Measurements from ENCODE around the gene HLF.

HLF gene

DNA sequence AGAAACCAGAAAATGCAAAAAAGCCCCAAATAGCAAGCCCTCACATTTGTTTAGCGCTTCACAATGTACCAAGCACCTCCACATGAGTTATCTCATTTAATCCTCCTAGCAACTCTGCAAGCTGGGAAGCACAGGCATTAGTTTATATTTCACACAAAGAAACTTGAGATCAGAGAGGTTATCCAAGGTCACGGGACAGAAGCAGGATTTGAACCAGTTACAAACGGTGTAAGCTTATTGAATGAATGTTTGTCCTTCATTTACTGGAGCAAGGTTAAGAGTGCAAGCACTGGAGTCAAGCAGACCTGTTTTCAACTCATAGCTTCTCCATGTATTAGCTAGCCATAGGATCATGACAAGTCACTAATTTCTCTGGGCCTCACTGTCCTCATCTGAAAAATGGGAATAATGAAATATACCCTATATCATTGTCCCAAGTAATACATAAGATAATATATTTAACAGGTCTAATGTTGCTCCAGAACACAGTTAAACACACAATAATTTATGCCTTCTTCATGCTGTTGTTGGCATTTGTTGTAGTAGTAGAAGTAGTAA, 6.1 kb upstream of the HLF start:
- DNase-seq = no peak

DNA sequence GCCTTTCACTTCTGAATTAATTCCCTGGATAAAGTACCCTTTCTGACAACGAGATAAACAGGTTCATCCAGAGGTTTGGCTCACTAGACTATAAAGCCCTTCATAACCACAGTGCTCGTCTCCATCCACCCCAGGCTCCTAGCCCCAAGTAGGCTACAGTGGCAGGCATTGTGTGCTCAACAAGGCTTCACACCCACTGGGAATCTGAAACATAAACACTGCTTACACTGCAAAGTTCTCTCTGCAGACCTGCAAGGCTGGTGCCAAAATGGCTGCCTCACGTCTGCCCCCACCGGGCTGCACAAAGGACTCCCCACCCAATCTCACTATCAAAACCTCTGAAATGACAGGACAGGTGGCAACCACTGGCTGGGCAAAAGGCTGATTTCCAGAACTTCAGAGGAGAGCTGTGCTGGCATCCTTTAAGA, 5.1 kb upstream of the HLF start:
- DNase-seq = no peak

DNA sequence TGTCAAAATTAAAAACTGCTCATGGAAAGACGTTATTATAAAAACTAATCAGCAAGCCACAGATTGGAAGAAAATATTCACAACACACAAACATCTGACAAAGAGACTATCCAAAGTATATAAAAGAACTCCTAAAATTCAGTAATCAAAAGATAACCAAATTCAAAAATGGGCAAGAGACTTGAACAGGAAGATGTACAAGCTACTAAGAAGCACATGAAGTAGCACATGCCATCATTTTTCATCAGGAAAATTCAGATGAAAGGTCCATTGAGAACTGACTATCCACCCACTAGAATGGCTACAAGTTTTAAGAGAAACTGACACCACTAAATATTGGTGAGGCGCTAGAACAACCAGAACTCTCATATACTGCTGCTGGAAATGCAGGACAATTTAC, 3.4 kb upstream of the HLF start:
- DNase-seq = no peak

DNA sequence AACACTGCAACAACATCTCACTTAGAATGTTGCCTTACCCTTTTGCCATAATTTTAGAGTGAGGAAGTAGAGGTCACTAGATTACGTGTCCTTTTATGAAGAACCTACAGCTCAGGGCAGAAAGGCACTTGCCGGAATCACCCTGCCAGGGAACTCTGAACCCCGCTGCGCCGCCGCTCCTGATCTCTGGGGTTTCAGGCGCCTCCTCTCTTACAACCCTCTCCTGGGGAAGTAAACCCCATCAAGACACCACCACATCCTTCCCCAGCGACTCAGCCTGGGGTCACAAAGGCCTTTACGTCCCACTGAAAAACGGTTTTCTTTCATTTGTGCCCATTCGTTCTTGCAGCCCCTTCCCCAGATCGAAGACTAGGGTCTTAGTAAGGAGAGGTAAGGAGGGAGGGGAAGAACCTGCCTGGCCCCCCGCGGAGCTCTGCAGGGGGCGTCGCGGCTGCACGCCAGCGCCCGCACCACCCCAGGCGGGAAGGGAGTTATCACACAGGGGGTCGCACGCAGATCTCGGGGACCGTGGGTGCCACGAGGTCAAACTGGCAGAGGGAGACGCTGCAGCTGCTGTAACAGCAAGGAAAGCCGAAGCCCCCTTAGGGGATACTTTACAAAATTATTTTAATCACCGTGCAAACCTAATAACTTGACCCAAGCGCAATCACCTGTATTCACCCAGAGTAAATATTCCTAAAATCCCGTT, 1.0 kb upstream of the HLF start:
- DNase-seq = no peak

DNA sequence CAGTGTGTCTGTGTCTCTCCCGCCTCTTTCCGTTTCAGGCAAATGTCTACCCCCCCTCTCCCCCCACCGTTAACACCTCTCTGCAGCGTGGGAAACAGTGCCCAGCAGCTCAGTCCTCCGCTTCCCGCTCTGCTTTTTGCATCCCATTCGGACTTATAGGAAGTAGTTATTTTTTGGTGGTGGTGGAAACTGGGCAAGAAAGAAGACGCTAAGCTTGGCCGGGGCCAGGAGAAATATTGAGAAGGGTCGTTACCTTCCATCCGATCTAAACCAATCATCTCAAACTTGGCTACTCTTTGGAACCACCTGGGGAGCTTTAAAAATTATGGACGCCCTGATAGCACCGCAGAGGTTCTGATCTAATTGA, 499 bp upstream of the HLF start:
- no peak for DNase-seq

DNA sequence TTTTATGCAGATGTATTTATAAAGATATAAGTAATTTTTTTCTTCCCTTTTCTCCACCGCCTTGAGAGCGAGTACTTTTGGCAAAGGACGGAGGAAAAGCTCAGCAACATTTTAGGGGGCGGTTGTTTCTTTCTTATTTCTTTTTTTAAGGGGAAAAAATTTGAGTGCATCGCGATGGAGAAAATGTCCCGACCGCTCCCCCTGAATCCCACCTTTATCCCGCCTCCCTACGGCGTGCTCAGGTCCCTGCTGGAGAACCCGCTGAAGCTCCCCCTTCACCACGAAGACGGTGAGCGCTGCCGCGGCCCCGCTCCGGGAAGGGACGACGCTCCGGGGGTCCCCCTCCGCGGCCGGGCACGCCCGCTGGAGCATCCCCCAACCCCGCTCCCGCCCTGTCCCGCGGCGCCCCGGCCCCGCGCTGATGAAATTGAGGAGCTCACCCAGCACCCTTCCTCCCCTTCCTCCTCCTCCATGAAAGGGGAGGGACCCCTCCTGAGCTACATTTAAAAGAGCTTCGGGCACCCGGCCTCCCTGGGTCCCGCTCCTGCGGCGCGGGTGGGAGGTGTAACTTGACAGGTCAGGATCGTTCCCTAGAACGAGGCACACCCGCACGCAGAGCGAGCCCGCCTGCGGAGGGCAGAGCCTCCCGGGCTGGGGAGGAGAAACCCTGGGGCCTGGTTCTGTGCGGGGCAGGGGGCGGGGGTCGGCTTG, 706 bp downstream of the HLF start:
- DNase-seq = no peak

DNA sequence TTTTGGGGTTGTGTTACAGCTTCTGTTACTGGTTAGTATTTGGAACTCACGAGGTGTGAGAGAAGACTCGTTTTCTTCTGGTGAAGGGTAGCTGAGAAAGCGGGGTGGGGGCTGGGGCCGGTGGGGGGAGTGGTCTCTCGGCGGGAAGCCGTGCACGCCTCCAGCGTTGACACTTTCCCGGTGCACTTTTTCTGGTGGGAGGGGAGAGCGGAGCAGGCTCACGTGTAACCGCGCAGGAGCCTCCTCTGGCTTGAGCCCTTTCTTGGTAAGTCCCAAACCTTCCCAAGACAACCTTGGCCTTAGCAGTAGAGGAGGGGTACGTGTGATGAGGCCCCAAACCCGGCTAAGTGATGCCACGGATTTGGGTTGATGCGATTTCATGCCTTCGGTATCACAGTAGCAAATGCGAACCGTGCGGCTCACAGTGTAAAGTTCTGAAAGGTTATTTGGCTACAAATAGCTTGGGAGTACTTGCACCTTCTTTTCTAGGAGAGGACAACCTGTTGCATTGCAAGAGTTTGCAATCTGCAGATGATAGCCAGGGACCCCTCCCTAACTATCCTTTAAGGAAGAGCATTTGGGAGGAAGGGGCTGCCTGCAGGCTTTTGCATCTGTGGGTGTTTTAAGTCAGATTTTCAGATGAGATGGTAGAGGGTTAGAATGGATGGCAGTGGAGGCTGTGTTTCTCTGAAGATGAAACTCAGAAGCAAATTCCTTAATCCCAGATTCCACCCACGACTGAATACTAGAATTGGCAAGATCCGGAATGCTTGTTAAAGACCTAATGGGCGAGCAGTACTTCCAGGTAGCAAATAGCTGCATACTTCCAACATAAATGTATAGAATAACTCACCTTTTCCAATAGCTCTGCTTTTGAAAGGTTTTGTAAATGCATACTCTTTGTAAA, 1.5 kb downstream of the HLF start:
- DNase-seq = no peak

DNA sequence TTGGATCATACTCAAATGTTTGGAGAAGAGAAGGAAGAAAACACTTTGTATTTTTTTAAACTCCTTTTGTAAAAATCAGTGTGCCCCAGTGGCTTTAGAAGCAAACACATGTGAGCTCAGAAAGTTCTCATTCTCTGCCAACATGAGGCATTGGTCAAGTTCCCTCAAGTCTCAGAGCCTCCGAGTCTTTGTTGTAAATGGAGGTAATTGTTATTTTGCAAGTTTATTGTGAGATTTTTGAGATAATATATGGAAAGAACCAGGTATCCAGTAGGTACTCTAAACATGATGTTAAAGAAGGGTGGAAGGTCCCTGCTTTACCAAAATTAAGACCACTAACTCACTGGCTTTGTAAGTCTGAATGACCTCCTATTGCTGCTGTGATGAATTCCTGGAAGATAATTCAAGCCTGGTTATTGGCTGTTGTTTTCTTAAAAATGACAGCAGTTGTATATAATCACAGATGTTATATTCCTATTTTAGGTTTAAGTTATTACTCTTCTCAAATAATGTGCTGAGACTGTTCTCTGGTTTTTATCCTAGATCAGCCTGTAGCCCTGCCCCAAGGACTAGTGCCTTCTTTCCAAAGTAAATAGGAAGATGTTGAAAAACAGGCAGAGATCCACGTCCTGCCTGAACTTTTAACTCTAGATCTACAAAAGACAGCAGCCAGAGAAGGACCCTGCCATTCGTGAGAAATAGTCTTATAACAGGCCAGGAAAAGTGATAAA, 2.4 kb downstream of the HLF start:
- no peak for DNase-seq

DNA sequence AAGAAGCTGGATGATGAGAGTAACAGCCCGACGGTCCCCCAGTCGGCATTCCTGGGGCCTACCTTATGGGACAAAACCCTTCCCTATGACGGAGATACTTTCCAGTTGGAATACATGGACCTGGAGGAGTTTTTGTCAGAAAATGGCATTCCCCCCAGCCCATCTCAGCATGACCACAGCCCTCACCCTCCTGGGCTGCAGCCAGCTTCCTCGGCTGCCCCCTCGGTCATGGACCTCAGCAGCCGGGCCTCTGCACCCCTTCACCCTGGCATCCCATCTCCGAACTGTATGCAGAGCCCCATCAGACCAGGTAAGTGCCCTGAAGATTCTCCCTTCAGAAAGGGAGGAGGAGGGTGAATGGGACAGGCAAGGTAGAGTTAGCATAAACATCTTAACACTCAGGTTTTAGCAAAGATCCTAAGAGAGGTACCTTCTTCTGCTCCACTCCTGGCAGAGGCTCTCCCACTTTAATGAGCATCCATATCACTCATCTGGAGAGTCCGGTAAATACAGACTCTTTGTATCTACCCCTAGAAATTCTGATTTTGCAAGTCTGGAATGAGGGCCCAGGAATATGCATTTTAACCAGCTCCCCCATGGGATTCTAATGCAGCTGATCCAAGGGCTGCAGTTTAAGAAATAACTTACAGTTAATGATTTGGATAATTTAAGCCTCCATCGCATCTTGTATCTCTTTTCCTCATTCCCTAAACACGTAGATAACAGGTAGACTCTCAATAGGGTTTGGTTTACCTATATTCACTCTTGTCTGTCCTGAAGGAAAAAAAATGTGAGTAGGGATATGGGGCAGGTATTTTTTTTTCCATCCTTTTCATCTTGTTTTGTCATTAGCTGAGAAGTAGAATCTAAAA, 3.3 kb downstream of the HLF start:
- DNase-seq = no peak

DNA sequence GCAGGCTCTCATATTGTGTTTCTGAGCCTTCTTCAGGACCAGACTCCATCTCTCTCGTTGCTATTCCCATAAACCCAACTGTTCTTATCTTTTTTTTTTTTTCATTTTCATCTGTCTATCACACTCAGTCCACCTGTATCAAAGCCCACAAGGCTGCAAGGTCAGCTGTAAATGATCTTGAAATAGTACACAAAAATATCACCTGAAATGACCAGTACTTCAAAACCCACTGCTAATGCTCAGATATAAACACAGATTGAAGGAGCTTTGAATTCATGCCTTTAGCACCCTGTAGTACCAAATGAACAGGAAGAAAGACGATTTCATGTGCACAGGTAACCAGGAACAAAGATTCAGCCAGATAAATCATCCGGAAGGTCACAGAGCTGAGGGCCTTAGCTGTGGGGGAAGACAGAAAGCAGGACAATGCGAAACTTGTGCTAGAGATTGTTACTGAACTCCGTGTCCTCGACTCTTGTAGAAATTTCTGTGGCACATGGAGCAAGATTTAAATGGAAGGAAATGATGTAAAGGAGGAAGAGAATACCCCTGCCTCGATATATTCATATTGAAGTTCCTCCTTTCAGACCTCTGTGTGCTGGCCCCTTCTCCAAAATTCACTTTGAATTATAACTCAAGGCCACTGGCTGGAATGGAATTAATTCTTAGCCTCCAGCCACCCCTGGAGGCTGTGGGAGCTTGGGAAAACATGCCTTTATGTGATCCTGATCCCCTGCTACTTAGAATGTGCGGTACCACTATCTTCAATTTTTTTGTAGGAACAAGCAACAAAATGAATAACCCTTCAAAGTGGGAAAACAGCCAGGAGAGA, 4.1 kb downstream of the HLF start:
- no peak for DNase-seq

DNA sequence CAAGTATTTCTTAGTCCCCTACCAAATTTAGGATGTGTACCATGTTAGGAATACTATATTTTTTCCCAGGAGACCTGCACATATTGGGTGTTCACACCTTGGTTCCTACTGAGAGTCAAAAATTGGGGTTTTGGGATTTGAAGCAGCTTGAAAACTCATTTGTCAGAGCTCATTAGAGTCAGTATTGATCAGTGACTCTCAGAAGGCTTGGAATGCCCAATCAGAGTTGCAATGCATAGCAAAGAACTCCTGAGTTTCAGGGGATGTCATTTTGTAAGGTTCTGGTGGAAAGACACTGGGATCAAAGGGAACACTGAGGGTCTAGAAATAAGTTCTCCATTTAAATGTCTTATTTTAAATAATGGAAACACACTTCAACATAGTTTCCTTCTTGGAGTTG, 5.1 kb downstream of the HLF start:
- no peak for DNase-seq

DNA sequence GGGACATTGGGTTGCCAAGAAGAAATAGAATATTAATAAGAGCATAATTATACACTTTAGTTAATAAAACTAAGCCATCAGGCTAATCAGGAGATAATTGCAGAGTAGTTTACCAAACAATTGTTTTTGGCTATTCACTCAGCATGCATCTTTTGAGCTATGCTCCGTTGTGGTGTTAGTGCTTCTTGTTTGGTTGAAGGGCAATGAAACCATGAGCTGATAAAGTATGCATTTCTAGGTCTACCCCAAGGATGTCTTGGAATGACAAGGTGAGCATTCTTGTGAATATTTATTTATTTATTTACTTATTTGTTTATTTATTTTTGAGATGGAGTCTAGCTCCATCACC, 6.4 kb downstream of the HLF start:
- no peak for DNase-seq

DNA sequence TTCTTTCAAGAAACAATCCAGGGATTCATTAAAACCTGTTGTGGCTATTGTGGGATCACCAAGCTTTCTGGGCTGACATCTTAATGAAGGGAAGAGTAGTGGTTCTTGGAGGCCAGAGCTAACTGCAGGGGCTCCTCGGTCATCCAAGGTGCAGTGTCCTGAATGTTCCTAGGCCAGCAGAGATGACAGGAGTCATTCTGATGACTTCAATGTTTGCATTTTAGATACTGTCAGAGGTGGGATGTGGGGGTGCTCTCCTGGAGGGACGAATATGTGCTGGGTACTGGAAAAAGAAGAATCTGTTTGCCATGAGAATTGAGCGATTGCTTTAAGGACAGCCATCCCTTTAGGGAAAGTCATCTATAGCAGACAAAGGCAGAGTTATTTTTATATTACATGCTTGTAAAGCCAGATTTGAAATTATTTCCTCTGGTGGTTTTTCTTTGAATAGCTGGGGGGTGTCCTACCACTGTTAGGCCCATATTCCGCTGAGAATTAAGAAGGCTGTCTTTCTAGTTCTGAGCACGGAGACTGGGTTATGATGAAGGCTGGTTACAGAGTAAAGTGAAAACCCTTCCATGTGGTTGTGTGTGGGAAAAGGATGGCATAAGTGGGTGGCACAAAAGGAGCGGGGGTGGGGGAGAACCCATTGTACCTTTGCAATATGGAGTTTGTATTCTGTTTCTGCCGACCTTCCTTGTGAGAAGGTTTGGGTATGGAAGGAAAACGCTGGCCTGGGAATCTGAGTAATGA, 7.4 kb downstream of the HLF start:
- no peak for DNase-seq

DNA sequence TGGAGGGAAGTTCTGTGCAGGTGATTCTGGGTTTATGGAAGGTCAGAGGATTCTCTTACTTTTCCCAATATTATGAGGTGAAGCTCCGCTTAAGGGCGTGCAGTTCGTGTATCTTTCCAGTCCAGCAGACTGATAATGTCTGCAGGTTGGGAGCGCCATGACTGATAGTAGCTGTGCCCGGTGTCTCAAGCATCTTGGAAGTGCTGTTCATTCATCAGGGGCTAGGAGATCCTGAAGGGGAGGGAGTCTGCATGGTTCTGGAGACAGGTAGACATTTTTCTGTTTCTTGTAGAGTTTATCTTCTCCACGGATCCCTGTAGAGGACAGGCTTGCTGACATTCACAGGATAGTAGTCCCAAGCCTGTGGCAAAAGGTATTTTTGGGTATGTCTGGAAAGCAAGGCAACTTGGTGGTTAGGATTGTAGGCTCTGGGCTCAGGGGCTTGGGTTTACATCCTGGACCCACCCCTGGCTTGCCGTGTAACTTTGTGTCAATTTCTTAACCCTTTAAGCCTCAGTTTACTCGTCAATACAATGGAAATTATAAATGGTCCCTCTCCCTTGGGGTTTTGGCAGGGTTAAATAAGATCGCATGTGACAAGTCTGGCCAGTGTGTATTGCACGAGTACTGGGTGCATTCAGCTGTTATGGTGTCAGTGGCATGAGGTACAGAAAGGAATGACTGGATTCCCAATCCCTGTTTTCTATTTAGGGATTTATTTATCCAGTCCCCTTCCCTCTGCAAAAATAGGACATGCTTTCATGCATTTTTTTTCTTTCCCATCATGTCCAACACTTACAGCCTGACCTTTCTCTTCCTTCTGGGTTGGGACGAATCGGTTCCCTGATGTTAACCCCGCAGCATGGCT, 8.2 kb downstream of the HLF start:
- DNase-seq = no peak

DNA sequence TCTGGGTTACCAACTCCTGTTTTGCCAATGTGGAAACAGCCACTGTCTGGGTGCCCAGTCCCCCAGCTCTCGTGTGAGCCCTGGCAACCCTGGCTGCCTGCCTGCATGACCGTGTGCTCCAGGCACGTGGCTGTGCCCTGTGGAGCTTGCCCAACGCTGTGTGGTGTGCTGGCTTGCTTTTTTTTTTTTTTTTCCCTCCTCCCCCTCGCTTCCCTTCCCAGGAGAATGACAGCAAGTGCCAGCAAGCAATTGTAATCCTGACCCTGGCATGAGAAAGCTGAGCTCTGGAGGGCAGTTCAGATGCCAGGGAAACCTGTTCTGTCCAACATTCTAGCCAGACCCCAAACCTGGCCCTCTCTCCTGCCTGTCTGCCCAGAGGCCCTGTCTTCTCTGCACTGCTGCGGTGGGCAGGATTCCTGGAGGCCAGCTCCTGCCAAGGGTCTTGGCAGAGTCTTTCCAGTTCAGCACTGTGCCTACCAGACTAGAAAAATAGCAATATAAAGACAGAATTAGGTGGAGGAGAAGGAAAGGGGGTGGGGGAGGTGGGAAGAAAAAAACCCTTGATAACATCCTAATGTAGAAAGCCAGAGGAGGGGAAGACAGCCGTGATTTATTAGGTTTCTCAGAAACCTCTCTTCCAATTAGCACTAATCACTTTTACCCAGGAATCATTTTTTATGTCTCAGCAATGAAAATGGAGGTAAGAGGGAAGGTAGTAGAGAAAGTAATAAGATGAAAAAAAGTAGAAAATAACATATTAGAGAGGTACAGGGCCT, 9.0 kb downstream of the HLF start:
- no peak for DNase-seq

DNA sequence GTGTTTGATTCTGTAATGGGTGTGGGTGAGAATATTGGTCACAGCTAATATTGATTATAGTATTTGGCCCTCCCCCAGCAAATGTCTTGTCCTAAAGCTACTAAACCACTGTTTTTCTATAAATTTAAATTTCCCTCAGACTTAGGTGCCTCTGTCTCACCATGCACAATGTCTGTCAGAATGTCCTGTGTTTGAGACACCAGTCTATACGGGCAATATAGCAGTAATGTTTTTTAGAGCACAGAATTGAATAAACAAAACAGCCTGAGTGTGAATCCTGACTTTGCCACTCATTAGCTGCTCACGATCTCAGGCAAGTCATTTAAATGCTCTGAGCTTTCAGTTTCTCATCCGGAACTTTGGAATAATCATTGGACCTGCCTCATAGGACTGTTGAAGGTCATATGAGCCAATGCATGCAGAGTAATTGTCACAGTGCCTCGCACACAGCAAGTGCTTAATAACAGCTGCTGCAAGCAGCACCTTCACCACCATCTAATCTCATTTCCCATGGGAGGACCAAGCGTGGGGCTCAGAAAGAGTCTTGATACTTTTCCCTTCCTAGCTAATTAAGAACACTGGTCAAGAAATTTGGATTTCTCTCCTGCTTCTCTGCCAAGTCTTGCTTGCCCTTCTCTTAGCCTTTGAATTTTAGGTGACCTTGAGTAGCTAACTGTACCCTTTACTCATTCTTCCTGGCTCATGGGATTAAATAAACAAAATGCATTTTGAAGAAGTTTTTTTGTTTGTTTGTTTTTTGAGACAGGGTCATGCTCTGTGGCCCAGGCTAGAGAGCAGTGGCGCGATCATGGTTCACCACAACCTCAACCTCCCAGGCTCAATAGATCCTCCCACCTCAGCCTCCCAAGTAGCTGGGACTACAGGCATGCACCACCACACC, 9.8 kb downstream of the HLF start:
- DNase-seq = no peak
